Neural crest cell (in vitro differentiated cells): ENCODE results near the gene UBE2J2. TPM values are rescaled to one million over a fixed set of nuclear protein-coding genes. Genes with fewer than 3 reads are reported as not detected.

ENCODE experiments used
- DNase-seq: peaks from one replicate; pipeline ENCODE4 v3.0.0; 2021; ENCODE audit warnings: low read depth, mixed read lengths, low spot score
- H3K27ac Mint-ChIP-seq: one replicate; pipeline ENCODE4 v1.8.0; 2021; ENCODE audit warnings: mild to moderate bottlenecking, mixed read lengths; ENCODE audit not compliant: unreplicated experiment
- H3K27me3 Mint-ChIP-seq: 2 replicates; pipeline ENCODE4 v1.8.0; 2021; ENCODE audit warnings: low read depth, mild to moderate bottlenecking, mixed read lengths
- H3K36me3 Mint-ChIP-seq: 2 replicates; pipeline ENCODE4 v1.8.0; 2021; ENCODE audit warnings: low read depth, mild to moderate bottlenecking, mixed read lengths
- H3K4me1 Mint-ChIP-seq: 2 replicates; pipeline ENCODE4 v1.8.0; 2021; ENCODE audit warnings: mixed read lengths
- H3K4me3 Mint-ChIP-seq: one replicate; pipeline ENCODE4 v1.8.0; 2021; ENCODE audit warnings: mild to moderate bottlenecking, mixed read lengths
- H3K9me3 Mint-ChIP-seq: 2 replicates; pipeline ENCODE4 v1.8.0; 2021; ENCODE audit warnings: mixed read lengths
- CTCF ChIP-seq: fragments of 200-600 bp; sonication (generic); conservative IDR thresholded peaks from 2 replicates; pipeline ENCODE4 v1.5.0; 2021; ENCODE audit warnings: antibody characterized with exemption, mild to moderate bottlenecking
- microRNA-seq: library from miRNA; unstranded; fragments of <30 nt; microRNA quantifications from one replicate; pipeline ENCODE4, GENCODE V29; 2020
- total RNA-seq: library from RNA; stranded (reverse); gene quantifications from 2 replicates; pipeline ENCODE4 v1.2.1, GENCODE V29; 2021

UBE2J2 gene
- total RNA-seq, 1 donor from 2014 or later, result 80.8 TPM

GRCh38 chr1:1206376-1206965, 67.2 kb downstream of the UBE2J2 start, which contains the start of gene TNFRSF18:
Gene TNFRSF18, minus strand, starts transcription at chr1:1206592. Its CDS starts 21 bp downstream, at chr1:1206571.
- Mint-ChIP-seq H3K36me3 (no peaks in the 10 kb centered on the region), H3K4me3 (no peak within 1 kb of the TSS), H3K27ac (no peak within 1 kb of the TSS), H3K9me3 (no peaks in the 10 kb centered on the region), H3K4me1 (peaks cover 7% of the 10 kb centered on the region), H3K27me3 (peaks cover 13% of the 10 kb centered on the region)
- DNase-seq, result no peak
- TF ChIP-seq CTCF, result no peak

DNA sequence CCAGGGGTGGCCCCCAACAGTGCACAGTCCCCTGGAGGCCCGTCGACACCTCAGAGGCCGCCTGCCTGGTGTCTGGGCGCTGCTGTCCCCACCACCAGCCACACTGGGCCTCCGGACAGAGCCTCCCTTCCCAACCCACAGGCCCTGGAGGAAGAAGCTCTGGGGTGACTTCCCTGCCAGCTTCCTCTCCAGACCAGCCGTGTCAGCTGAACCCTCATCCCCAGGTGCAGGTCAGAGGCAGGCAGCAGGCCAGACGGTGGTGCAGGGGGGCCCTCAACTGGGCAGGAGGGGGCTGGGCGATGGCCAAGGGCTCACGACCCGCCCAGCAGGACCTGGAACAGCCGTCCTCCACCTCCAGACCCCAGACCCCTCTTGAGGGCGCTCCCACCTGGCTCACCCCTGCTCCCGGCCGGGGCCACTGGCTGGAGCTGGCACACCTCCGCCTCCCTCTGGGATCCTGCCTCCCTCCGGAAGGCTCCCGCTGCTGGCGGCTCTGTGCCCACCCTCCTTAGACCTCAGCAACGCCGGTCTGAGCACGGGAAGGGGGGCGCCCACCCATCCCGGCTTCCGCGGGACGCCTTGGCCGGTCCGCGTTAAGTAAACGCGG, 67.8 kb downstream of the UBE2J2 start:
- Mint-ChIP-seq H3K36me3 (no peaks in the 10 kb centered on the region), H3K27ac (no peak overlapping the region), H3K4me3 (no peak overlapping the region), H3K27me3 (peaks cover 13% of the 10 kb centered on the region), H3K9me3 (no peaks in the 10 kb centered on the region), H3K4me1 (peaks cover 7% of the 10 kb centered on the region)
- DNase-seq, result no peak
- TF ChIP-seq CTCF, result no peak

DNA sequence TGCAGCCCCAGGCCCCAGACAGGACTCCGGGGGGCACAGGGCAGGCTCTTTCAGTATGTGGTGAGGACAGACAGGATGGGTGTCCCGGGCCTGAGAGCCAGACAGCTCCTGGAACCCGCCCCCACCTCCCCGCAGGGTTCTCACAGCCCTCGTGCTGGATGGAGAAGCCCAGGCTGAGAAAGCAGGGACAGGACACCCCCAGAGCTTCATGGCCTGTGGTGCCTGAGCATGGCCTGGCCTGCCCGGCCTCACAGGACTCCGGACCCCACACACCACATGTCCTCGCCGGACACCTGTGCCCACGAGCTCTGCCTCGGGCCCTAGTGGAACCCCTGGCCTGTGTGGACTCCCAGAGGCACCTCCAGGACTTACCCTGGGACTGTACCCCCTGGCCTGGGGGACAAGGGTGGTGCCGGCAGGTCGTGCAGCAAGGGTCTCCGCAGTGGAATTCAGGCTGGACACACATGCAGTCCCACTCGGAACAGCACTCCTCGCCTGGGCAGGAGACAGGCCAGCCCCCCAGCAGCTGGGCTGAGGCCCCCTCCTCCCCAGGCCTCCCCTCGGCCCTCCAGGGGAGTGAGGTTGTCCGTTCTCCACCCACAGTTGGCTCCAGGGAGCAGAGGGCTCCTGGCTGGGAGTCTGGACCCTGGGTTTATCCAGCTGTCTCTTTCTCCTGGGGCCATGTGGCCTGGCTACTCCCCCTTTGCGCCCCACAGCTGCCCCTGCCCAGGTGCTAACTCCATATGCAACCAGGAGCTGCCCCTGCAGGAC, 68.5 kb downstream of the UBE2J2 start:
- Mint-ChIP-seq H3K36me3 (no peaks in the 10 kb centered on the region), H3K27ac (no peak overlapping the region), H3K9me3 (no peaks in the 10 kb centered on the region), H3K4me1 (peaks cover 7% of the 10 kb centered on the region), H3K27me3 (peaks cover 17% of the 10 kb centered on the region), H3K4me3 (no peak overlapping the region)
- no peak for DNase-seq
- TF ChIP-seq CTCF, result no peak

GRCh38 chr1:1204425-1204920, 69.2 kb downstream of the UBE2J2 start:
- Mint-ChIP-seq H3K4me1 (peaks cover 7% of the 10 kb centered on the region), H3K27me3 (peaks cover 17% of the 10 kb centered on the region), H3K9me3 (no peaks in the 10 kb centered on the region), H3K36me3 (no peaks in the 10 kb centered on the region), H3K4me3 (no peak overlapping the region), H3K27ac (no peak overlapping the region)
- no peak for TF ChIP-seq CTCF
- DNase-seq, result no peak

Small RNA genes within 50 kb of the gene (microRNA-seq; reads per million reads assigned to microRNA genes)
- gene MIR6726 (13.6 reads per million, percentile 29 among the genes with 10 or more reads in this experiment), gene MIR6727 (1.8 reads per million)

Other genes starting within 250 kb of the UBE2J2 start
- gene RNF223, start 199.5 kb downstream of the UBE2J2 start, total RNA-seq, result not detected in 2 replicates
- 26.1 and 26.2 TPM in 2 replicates for gene C1orf159, start 157.8 kb downstream of the UBE2J2 start, total RNA-seq
- not detected in 2 replicates for gene TTLL10, start 100.0 kb downstream of the UBE2J2 start, total RNA-seq
- not detected in 2 replicates for gene TNFRSF18, start 67.3 kb downstream of the UBE2J2 start, total RNA-seq
- gene TNFRSF4, start 59.7 kb downstream of the UBE2J2 start, total RNA-seq, result 0.19 and 0.20 TPM in 2 replicates
- 76.1 and 93.8 TPM in 2 replicates for gene SDF4, start 41.9 kb downstream of the UBE2J2 start, total RNA-seq
- 39.8 and 41.1 TPM in 2 replicates for gene B3GALT6, start 41.6 kb downstream of the UBE2J2 start, total RNA-seq
- gene C1QTNF12, start 27.1 kb downstream of the UBE2J2 start, total RNA-seq, result 0.66 and 0.79 TPM in 2 replicates
- 5.9 and 10.8 TPM in 2 replicates for gene SCNN1D, start 6.6 kb upstream of the UBE2J2 start, total RNA-seq
- 111 and 124 TPM in 2 replicates for gene ACAP3, start 34.1 kb upstream of the UBE2J2 start, total RNA-seq
- 26.3 and 27.9 TPM in 2 replicates for gene PUSL1, start 34.7 kb upstream of the UBE2J2 start, total RNA-seq
- gene INTS11, start 50.8 kb upstream of the UBE2J2 start, total RNA-seq, result 137 and 160 TPM in 2 replicates
- 18.9 and 19.8 TPM in 2 replicates for gene CPTP, start 50.9 kb upstream of the UBE2J2 start, total RNA-seq
- gene TAS1R3, start 57.4 kb upstream of the UBE2J2 start, total RNA-seq, result 0.64 and 0.68 TPM in 2 replicates
- 63.4 and 66.7 TPM in 2 replicates for gene DVL1, start 75.6 kb upstream of the UBE2J2 start, total RNA-seq
- gene MXRA8, start 84.7 kb upstream of the UBE2J2 start, total RNA-seq, result 5.0 and 5.8 TPM in 2 replicates
- gene AURKAIP1, start 101.4 kb upstream of the UBE2J2 start, total RNA-seq, result 127 and 128 TPM in 2 replicates
- 249 and 261 TPM in 2 replicates for gene CCNL2, start 125.5 kb upstream of the UBE2J2 start, total RNA-seq
- 113 and 117 TPM in 2 replicates for gene MRPL20, start 133.4 kb upstream of the UBE2J2 start, total RNA-seq
- 0.66 and 0.89 TPM in 2 replicates for gene ANKRD65, start 147.4 kb upstream of the UBE2J2 start, total RNA-seq
- gene VWA1, start 161.8 kb upstream of the UBE2J2 start, total RNA-seq, result 8.9 and 9.6 TPM in 2 replicates
- gene ATAD3C, start 175.8 kb upstream of the UBE2J2 start, total RNA-seq, result 0.23 and 0.41 TPM in 2 replicates
- 45.1 and 50.0 TPM in 2 replicates for gene ATAD3B, start 197.9 kb upstream of the UBE2J2 start, total RNA-seq
- gene ATAD3A, start 238.3 kb upstream of the UBE2J2 start, total RNA-seq, result 54.4 and 58.0 TPM in 2 replicates